ENCODE data around the gene FAM98B. TPM values are rescaled to one million over a fixed set of nuclear protein-coding genes. Genes with fewer than 3 reads are reported as not detected.

Gene FAM98B
- total and polyA plus RNA-seq, 2 of the 13 experiments (the other 11 are each of a cell fraction or from before 2014, with no cell fraction given), result 3.7 to 4.7 TPM

GRCh38 chr15:38453971-38454695 lies at the start of gene FAM98B (continued):
- TF ChIP-seq HNF4G (IDR thresholded peaks at IDR 0.05; ENCODE audit: borderline replicate concordance, low read depth, low read length), result peak; percentile 80
- TF ChIP-seq HNF4G (CRISPR knock-in tag; IDR thresholded peaks at IDR 0.05; ENCODE audit: borderline replicate concordance, low read depth), result peak; percentile 69
- TF ChIP-seq SMAD3 (CRISPR knock-in tag; IDR thresholded peaks at IDR 0.05), result peak; percentile 94; the same call in 1 of the 2 replicates
- peak; percentile 81; the same call in 1 of the 2 replicates for TF ChIP-seq MTA1 (CRISPR knock-in tag; IDR thresholded peaks at IDR 0.05; ENCODE audit: borderline replicate concordance)
- 0 out of 2 replicates have a peak, but pooled peaks have one; percentile 32 for TF ChIP-seq MTF1 (CRISPR knock-in tag; IDR thresholded peaks at IDR 0.05)
- TF ChIP-seq, protein P1, sequence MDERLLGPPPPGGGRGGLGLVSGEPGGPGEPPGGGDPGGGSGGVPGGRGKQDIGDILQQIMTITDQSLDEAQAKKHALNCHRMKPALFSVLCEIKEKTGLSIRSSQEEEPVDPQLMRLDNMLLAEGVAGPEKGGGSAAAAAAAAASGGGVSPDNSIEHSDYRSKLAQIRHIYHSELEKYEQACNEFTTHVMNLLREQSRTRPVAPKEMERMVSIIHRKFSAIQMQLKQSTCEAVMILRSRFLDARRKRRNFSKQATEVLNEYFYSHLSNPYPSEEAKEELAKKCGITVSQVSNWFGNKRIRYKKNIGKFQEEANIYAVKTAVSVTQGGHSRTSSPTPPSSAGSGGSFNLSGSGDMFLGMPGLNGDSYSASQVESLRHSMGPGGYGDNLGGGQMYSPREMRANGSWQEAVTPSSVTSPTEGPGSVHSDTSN (CRISPR knock-in tag; IDR thresholded peaks at IDR 0.05), result no peak
- no peak for TF ChIP-seq TRAFD1 (CRISPR knock-in tag; IDR thresholded peaks at IDR 0.05; ENCODE audit: borderline replicate concordance)
- peak; percentile 73; the same call in 1 of the 2 replicates for TF ChIP-seq ZNF430 (CRISPR knock-in tag; IDR thresholded peaks at IDR 0.05)
- TF ChIP-seq HNF4A (CRISPR knock-in tag; IDR thresholded peaks at IDR 0.05), result peak; percentile 78
- TF ChIP-seq CCDC6 (CRISPR knock-in tag; IDR thresholded peaks at IDR 0.05), result no peak
- no peak for TF ChIP-seq MBNL3 (CRISPR knock-in tag; conservative IDR thresholded peaks at IDR 0.05)
- TF ChIP-seq, protein P2, sequence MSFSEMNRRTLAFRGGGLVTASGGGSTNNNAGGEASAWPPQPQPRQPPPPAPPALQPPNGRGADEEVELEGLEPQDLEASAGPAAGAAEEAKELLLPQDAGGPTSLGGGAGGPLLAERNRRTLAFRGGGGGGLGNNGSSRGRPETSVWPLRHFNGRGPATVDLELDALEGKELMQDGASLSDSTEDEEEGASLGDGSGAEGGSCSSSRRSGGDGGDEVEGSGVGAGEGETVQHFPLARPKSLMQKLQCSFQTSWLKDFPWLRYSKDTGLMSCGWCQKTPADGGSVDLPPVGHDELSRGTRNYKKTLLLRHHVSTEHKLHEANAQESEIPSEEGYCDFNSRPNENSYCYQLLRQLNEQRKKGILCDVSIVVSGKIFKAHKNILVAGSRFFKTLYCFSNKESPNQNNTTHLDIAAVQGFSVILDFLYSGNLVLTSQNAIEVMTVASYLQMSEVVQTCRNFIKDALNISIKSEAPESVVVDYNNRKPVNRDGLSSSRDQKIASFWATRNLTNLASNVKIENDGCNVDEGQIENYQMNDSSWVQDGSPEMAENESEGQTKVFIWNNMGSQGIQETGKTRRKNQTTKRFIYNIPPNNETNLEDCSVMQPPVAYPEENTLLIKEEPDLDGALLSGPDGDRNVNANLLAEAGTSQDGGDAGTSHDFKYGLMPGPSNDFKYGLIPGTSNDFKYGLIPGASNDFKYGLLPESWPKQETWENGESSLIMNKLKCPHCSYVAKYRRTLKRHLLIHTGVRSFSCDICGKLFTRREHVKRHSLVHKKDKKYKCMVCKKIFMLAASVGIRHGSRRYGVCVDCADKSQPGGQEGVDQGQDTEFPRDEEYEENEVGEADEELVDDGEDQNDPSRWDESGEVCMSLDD (CRISPR knock-in tag; IDR thresholded peaks at IDR 0.05; ENCODE audit: borderline replicate concordance), result peak; percentile 93
- TF ChIP-seq, protein P3, sequence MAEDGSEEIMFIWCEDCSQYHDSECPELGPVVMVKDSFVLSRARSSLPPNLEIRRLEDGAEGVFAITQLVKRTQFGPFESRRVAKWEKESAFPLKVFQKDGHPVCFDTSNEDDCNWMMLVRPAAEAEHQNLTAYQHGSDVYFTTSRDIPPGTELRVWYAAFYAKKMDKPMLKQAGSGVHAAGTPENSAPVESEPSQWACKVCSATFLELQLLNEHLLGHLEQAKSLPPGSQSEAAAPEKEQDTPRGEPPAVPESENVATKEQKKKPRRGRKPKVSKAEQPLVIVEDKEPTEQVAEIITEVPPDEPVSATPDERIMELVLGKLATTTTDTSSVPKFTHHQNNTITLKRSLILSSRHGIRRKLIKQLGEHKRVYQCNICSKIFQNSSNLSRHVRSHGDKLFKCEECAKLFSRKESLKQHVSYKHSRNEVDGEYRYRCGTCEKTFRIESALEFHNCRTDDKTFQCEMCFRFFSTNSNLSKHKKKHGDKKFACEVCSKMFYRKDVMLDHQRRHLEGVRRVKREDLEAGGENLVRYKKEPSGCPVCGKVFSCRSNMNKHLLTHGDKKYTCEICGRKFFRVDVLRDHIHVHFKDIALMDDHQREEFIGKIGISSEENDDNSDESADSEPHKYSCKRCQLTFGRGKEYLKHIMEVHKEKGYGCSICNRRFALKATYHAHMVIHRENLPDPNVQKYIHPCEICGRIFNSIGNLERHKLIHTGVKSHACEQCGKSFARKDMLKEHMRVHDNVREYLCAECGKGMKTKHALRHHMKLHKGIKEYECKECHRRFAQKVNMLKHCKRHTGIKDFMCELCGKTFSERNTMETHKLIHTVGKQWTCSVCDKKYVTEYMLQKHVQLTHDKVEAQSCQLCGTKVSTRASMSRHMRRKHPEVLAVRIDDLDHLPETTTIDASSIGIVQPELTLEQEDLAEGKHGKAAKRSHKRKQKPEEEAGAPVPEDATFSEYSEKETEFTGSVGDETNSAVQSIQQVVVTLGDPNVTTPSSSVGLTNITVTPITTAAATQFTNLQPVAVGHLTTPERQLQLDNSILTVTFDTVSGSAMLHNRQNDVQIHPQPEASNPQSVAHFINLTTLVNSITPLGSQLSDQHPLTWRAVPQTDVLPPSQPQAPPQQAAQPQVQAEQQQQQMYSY (CRISPR knock-in tag; IDR thresholded peaks at IDR 0.05), result no peak
- peak; percentile 88; the same call in 1 of the 2 replicates for TF ChIP-seq ZNF598 (CRISPR knock-in tag; IDR thresholded peaks at IDR 0.05; ENCODE audit: borderline replicate concordance)
- TF ChIP-seq FIP1L1 (IDR thresholded peaks at IDR 0.05; ENCODE audit: borderline replicate concordance, insufficient read depth, low read depth, low read length), result no peak
- peak; percentile 76 for TF ChIP-seq ZNF792 (CRISPR knock-in tag; IDR thresholded peaks at IDR 0.05)
- TF ChIP-seq SNAI1 (CRISPR knock-in tag; IDR thresholded peaks at IDR 0.05; ENCODE audit: borderline replicate concordance), result no peak
- TF ChIP-seq ZNF382 (CRISPR knock-in tag; IDR thresholded peaks at IDR 0.05; ENCODE audit: borderline replicate concordance), result no peak
